T47D (cell line): ENCODE measurements around the gene CLBA1.
"Not testable (repeated sequence)": the region's sequence is repeated elsewhere in the genome, so short reads cannot be mapped to it uniquely, and the experiment has no call there.

Experiments
- DNase-seq, 2 experiments: peaks; one replicate each; pipeline versions ENCODE4 v3.0.0 to v3.0.0-alpha.2; 2011 to 2012; ENCODE audit warnings: low read depth in 1 of 2, low spot score in 1 of 2
- JUND ChIP-seq: IDR thresholded peaks from 2 replicates; pipeline ENCODE4 v1.6.1; 2012; ENCODE audit warnings: low read depth
- in situ Hi-C: cut with HindIII; loops from 2 replicates; pipeline ENCODE4 v1.10.0; 2016; ENCODE audit warnings: low sequenced_read_pairs, low pct_unique_long_range_greater_than_20kb

CLBA1 gene

DNA sequence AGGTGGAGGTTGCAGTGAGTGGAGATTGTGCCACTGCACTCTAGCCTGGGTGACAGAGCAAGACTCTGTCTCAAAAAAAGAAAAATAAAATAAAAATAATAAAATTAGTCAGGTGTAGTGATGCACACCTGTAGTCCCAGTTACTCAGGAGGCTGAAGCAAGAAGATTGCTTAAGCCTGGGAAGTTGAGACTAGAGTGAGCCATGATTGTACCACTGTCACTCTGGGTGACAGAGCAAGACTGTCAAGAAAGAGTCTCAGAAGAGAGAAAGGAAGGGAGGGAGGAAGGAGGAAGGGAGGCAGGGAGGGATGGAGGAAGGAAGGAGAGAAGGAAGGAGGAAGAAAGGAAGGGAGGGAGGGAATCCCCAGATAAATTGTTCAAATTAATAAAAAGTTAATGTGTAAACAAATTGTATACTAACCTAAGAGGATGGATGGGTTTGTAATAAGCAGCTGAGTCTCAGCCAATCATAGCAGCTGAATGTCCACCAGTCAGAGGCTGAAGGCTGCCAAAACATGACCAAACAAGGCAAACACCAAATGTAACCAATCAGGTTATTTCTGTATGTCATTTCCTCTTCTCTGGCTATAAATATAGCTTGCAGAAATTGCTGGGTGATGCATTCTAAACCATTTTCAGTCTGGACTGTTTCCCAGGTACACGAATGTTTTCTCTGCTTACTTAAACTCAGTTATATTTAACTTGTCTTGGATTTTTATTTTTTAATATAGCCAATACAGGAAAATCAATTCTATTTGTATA, 41.4 kb downstream of the CLBA1 start:
- TF ChIP-seq JUND, result no peak
- DNase-seq, result peak in 1 of 2 experiments; percentile 92
- in situ Hi-C loops, result no loop called here

DNA sequence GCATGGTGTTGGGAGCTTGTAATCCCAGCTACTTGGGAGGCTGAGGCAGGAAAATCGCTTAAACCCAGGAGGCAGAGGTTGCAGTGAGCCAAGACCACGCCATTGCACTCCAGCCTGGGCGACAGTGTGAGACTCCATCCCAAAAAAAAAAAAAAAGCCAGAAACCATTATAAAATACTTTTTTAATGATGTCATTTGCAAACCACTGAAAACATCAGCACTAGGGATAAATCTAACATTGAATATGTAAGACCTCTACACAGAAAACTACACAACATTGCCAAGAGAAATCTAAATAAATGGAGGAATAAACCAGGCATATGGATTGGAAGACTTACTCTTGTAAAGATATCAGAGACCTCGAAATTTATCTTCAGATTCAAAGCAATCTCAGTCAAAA, 42.1 kb downstream of the CLBA1 start:
- DNase-seq, in situ Hi-C loops: not testable (repeated sequence)

DNA sequence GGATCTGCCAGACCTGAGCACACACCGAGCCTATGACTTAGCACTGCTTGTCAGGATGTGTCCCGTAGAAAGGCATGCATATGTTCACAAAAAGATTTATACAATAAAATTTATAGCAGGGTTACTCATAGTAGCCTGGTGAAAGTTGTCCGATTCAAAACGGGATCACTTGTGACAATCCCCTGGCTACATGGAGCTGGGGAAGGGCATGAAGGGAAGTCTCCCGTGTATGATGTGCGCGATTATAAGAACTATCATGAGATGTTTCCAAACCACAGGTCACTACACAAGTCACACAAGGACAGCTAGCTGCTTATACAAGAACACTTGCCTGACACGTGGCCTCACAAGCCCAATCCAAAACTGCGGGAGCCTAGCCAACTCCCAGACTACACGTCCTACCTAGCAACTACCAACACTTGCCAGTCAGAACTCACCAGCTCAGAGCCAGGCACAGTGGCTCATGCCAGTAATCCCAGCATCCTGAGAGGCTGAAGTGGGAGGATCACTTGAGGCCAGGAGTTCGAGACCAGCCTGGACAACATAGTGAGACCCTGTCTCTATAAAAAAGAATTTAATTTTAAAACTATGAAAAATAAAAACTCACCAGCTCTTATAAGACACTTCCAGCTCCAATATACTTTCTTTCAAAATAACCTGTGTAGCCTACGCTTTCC, 42.8 kb downstream of the CLBA1 start:
- no peak for TF ChIP-seq JUND
- DNase-seq, result peak; percentile 65 to 99
- in situ Hi-C loops, result no loop called here

DNA sequence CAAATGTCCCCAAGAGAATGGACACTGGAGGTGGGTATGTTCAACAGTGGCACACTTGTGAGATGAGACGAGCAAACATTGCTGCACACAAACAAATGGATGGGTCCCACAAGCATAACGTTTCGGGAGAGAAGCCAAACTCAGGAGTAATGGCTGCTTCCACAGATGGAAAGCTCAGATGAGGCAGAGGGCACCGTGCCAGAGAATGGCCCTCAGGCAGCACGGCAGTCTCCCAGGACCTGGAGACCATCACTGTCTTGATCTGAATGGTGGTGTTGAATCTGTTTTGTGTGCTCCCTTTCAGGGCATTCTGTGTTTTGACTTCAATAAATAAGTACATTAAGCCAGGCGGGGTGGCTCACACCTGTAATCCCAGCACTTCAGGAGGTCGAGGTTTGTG, 43.8 kb downstream of the CLBA1 start:
- no peak for TF ChIP-seq JUND
- in situ Hi-C loops, result no loop called here
- peak in 1 of 2 experiments; percentile 85 for DNase-seq

DNA sequence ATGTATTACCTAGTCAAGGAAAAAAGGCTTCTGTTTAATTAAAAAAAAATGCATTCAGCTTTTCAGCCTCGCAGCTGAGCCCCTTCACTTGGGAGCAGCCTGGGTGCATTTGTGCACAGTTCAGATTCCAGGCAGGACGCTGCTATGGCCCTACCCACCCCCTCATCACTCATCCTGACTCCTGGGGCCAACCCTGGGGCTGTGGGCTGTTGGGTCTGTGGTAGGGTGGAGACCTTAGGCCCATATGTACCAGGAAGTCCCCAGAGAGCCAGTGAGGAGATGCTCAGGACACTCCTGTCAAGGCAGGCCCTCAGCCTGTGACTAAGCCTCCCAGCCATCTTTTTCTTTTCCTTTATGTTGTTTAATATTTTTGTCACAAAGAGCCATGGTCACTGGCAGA, 44.6 kb downstream of the CLBA1 start:
- peak in 1 of 2 experiments; percentile 11 for DNase-seq
- TF ChIP-seq JUND, result no peak
- in situ Hi-C loops, result no loop called here

- in situ Hi-C loops, result no loop called here
- DNase-seq, result peak in 1 of 2 experiments; percentile 23
- no peak for TF ChIP-seq JUND
Measured at GRCh38 chr14:105030836-105031396, 45.3 kb downstream of the CLBA1 start.

DNA sequence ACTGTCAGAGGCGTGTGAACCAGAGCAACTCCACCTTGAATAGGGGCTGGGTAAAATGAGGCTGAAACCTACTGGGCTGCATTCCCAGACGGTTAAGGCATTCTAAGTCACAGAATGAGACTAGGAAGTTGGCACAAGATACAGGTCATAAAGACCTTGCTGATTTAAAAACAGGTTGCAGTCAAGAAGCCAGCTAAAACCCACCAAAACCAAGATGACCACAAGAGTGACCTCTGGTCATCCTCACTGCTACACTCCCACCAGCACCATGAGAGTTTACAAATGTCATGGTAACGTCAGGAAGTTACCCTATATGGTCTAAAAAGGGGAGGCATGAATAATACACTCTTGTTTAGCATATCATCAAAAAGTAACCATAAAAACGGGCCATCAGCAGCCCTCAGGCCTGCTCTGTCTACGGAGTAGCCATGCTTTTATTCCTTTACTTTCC, 46.9 kb downstream of the CLBA1 start:
- peak; percentile 54; the same call in 1 of the 2 replicates for TF ChIP-seq JUND
- in situ Hi-C loops, result not testable (repeated sequence)
- DNase-seq, result peak in 1 of 2 experiments; percentile 98

GRCh38 chr14:105033412-105033900, 47.9 kb downstream of the CLBA1 start:
- in situ Hi-C loops, result not testable (repeated sequence)
- DNase-seq, result peak in 1 of 2 experiments; percentile 54

DNA sequence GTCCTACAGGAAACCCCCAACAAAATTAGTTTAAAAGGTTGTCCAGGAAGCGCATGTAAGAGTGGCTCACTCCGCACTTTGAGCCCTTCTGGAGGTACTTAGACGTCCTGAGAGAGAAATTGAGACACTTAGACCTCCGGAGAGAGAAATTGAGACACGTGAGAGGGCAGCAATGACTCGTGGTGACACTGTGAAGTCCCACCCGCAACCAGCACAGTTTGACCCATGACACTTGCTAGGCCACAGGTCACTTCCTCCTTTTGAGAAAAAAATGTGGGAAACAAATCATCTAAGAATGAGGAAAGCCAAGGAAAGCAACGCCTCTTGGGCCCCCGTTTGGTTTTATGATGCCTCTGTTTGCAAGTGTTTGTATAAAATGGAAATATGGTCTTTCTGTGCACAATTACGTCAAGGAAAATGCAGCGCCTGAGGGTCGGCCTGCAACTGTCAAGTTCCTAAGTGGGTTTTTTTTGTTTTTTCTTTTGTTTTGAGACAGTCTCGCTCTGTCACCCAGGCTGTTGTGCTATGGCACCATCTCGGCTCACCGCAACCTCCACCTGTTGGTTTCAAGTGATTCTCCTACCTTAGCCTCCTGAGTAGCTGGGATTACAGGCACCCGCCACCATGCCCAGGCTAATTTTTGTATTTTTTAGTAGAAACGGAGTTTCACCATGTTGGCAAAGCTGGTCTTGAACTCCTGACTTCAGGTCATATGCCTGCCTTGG, 48.9 kb downstream of the CLBA1 start:
- DNase-seq, result peak in 1 of 2 experiments; percentile 84
- in situ Hi-C loops, result no loop called here
- no peak for TF ChIP-seq JUND

DNA sequence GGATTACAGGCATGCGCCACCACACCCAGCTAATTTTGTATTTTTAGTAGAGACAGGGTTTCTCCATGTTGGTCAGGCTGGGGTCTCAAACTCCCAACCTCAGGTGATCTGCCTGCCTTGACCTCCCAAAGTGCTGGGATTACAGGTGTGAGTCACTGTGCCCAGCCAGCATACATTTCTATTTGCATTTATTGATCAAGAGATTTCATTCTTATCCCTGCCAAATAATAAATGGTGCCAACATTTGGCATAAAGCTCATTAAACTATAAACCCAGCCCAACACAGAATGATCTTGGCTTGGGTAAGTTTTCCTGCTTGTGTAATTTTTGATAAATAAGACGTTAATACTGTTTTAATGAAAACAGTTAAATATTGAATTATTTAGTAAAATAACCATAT, 50.0 kb downstream of the CLBA1 start:
- peak in 1 of 2 experiments; percentile 85 for DNase-seq
- in situ Hi-C loops, result not testable (repeated sequence)

- DNase-seq, result no peak
- no peak for TF ChIP-seq JUND
- in situ Hi-C loops, result no loop called here
Measured at GRCh38 chr14:105039458-105040205, 54.0 kb downstream of the CLBA1 start.
